CD4-positive, CD25-positive, alpha-beta regulatory T cell (primary cell): Measurements from ENCODE around the gene SPTBN2. TPM values are rescaled to one million over a fixed set of nuclear protein-coding genes. Genes with fewer than 3 reads are reported as not detected.
A peak's percentile ranks its signal among the peaks of the same experiment; 100 is the strongest.
"Not testable (repeated sequence)": the region's sequence is repeated elsewhere in the genome, so short reads cannot be mapped to it uniquely, and the experiment has no call there.

Experiments used
- ATAC-seq, 2 donors: fragments of 150-1000 bp; cut with Tn5 transposase; one replicate each; pipeline ENCODE4 v1.10.0; 2021; ENCODE audit warnings: low read depth in 2 of 2, moderate number of reproducible peaks in 2 of 2, moderate library complexity in 1 of 2
- DNase-seq, 3 donors: peaks; one replicate each; pipeline versions ENCODE4 v3.0.0 to v3.0.0-alpha.2; 2012 to 2022; ENCODE audit warnings: mixed read lengths in 1 of 3
- H3K27ac ChIP-seq: one replicate; pipeline ENCODE4 v1.7.0; 2013; ENCODE audit warnings: mild to moderate bottlenecking, low read length; ENCODE audit not compliant: insufficient read depth, poor library complexity, severe bottlenecking
- H3K27me3 ChIP-seq: one replicate; pipeline ENCODE4 v1.7.0; 2013; ENCODE audit warnings: low read length; ENCODE audit not compliant: control insufficient read depth, insufficient read depth
- H3K36me3 ChIP-seq: one replicate; pipeline ENCODE4 v1.7.0; 2013; ENCODE audit warnings: mild to moderate bottlenecking, low read length, moderate library complexity; ENCODE audit not compliant: control insufficient read depth, insufficient read depth
- H3K4me1 ChIP-seq: 2 replicates; pipeline ENCODE4 v1.7.0; 2013; ENCODE audit warnings: mild to moderate bottlenecking, low read length; ENCODE audit not compliant: insufficient read depth, control insufficient read depth, poor library complexity, severe bottlenecking
- H3K4me3 ChIP-seq: one replicate; pipeline ENCODE4 v1.7.0; 2013; ENCODE audit warnings: low read depth, mild to moderate bottlenecking, low read length, moderate library complexity
- H3K9me3 ChIP-seq, 2 experiments: 1 replicate in 1 of 2; 2 replicates in 1 of 2; pipeline ENCODE4 v1.7.0; 2013; ENCODE audit warnings: low read length in 2 of 2, mild to moderate bottlenecking in 1 of 2, moderate library complexity in 1 of 2; ENCODE audit not compliant: control insufficient read depth in 2 of 2
- H3K27ac Mint-ChIP-seq, 3 donors: one replicate each; pipeline ENCODE4 v1.8.0; 2020 to 2022; ENCODE audit warnings: mild to moderate bottlenecking in 3 of 3, mixed read lengths in 3 of 3, moderate library complexity in 2 of 3
- H3K27me3 Mint-ChIP-seq: one replicate; pipeline ENCODE4 v1.8.0; 2022; ENCODE audit warnings: mild to moderate bottlenecking, mixed read lengths
- H3K36me3 Mint-ChIP-seq: one replicate; pipeline ENCODE4 v1.8.0; 2020; ENCODE audit warnings: mixed read lengths
- H3K4me1 Mint-ChIP-seq, 4 donors: one replicate each; pipeline ENCODE4 v1.8.0; 2020 to 2022; ENCODE audit warnings: mixed read lengths in 4 of 4, mild to moderate bottlenecking in 1 of 4
- H3K4me3 Mint-ChIP-seq, 4 donors: one replicate each; pipeline ENCODE4 v1.8.0; 2020 to 2022; ENCODE audit warnings: mild to moderate bottlenecking in 4 of 4, mixed read lengths in 4 of 4, moderate library complexity in 3 of 4
- H3K9me3 Mint-ChIP-seq, 7 donors: one replicate each; pipeline ENCODE4 v1.8.0; 2020 to 2022; ENCODE audit warnings: mixed read lengths in 7 of 7, mild to moderate bottlenecking in 3 of 7, moderate library complexity in 2 of 7
- polyA plus RNA-seq, 4 donors: library from polyadenylated mRNA; unstranded; fragments of 300-500 nt; fragmentation: Illumina TruSeq; gene quantifications; one replicate each; pipeline ENCODE4 v1.2.3, GENCODE V29; 2021
- total RNA-seq: library from RNA; stranded (reverse); gene quantifications from one replicate; pipeline ENCODE4 v1.2.3, GENCODE V29; 2022

Gene SPTBN2
- total and polyA plus RNA-seq, 5 donors from 2014 or later, result 0.52 TPM; not detected in 4

GRCh38 chr11:66729447-66729846, 431 bp upstream of the SPTBN2 start:
- Mint-ChIP-seq H3K27me3 (peaks cover 82% of the 10 kb centered on the region), H3K36me3 (peaks cover 5% of the 10 kb centered on the region), H3K27ac (no peak overlapping the region), H3K4me1 (peaks cover 4 to 18% (median 12%) of the 10 kb centered on the region in 4 donors), H3K9me3 (peaks cover 0 to 4% (median 0%) of the 10 kb centered on the region in 7 donors), H3K4me3 (peak overlapping the region in 3 of 4 donors; percentile 49 to 92 (median 82))
- ATAC-seq (no peak), DNase-seq (no peak)
- Histone ChIP-seq H3K27ac (no peak overlapping the region), H3K4me1 (peaks cover 18% of the 10 kb centered on the region), H3K4me3 (no peak overlapping the region), H3K9me3 (no peaks in the 10 kb centered on the region), H3K36me3 (no peaks in the 10 kb centered on the region), H3K27me3 (peaks cover 45% of the 10 kb centered on the region)

- peak overlapping the region; percentile 49 to 92 (median 86) for H3K4me3 Mint-ChIP-seq
- Histone ChIP-seq H3K4me1 (peaks cover 18% of the 10 kb centered on the region), H3K27ac (no peak overlapping the region), H3K4me3 (no peak overlapping the region), H3K9me3 (no peaks in the 10 kb centered on the region), H3K36me3 (no peaks in the 10 kb centered on the region), H3K27me3 (peaks cover 43% of the 10 kb centered on the region)
- H3K9me3 Mint-ChIP-seq, result peaks cover 0 to 3% (median 0%) of the 10 kb centered on the region in 7 donors
- peaks cover 2% of the 10 kb centered on the region for H3K36me3 Mint-ChIP-seq
- no peak for DNase-seq
- ATAC-seq, result peak in 1 of 2 donors; percentile 8
- H3K27me3 Mint-ChIP-seq, result peaks cover 80% of the 10 kb centered on the region
- peaks cover 4 to 18% (median 12%) of the 10 kb centered on the region in 4 donors for H3K4me1 Mint-ChIP-seq
- peak overlapping the region in 1 of 3 donors; percentile 55 for H3K27ac Mint-ChIP-seq
Measured at GRCh38 chr11:66728038-66728692, 851 bp downstream of the SPTBN2 start.

- Histone ChIP-seq H3K36me3 (no peaks in the 10 kb centered on the region), H3K9me3 (no peaks in the 10 kb centered on the region), H3K27me3 (peaks cover 39% of the 10 kb centered on the region), H3K4me1 (peaks cover 18% of the 10 kb centered on the region), H3K4me3 (no peak overlapping the region), H3K27ac (no peak overlapping the region)
- Mint-ChIP-seq H3K4me3 (peak overlapping the region in 3 of 4 donors; percentile 66 to 94 (median 81)), H3K36me3 (no peaks in the 10 kb centered on the region), H3K27ac (no peak overlapping the region), H3K4me1 (peaks cover 4 to 18% (median 12%) of the 10 kb centered on the region in 4 donors), H3K9me3 (peaks cover 0 to 1% (median 0%) of the 10 kb centered on the region in 7 donors), H3K27me3 (peaks cover 75% of the 10 kb centered on the region)
- ATAC-seq (peak; percentile 37 to 41), DNase-seq (peak; percentile 15 to 39 (median 21))
Measured at GRCh38 chr11:66727282-66728037, 1.6 kb downstream of the SPTBN2 start.

GRCh38 chr11:66725647-66726046, 3.4 kb downstream of the SPTBN2 start:
- Mint-ChIP-seq H3K36me3 (no peaks in the 10 kb centered on the region), H3K27ac (no peak overlapping the region), H3K9me3 (peaks cover 0 to 1% (median 0%) of the 10 kb centered on the region in 7 donors), H3K4me3 (peak overlapping the region in 2 of 4 donors; percentile 3 to 72), H3K4me1 (peaks cover 4 to 20% (median 12%) of the 10 kb centered on the region in 4 donors), H3K27me3 (peaks cover 68% of the 10 kb centered on the region)
- no peaks in the 10 kb centered on the region for H3K36me3 ChIP-seq
- DNase-seq, result no peak
- H3K27ac ChIP-seq, result no peak overlapping the region
- no peaks in the 10 kb centered on the region for H3K9me3 ChIP-seq
- H3K4me1 ChIP-seq, result peaks cover 18% of the 10 kb centered on the region
- H3K4me3 ChIP-seq, result no peak overlapping the region
- peaks cover 30% of the 10 kb centered on the region for H3K27me3 ChIP-seq
- no peak for ATAC-seq

- Histone ChIP-seq H3K4me3 (no peak overlapping the region), H3K4me1 (peaks cover 23% of the 10 kb centered on the region), H3K27ac (no peak overlapping the region), H3K36me3 (no peaks in the 10 kb centered on the region), H3K9me3 (no peaks in the 10 kb centered on the region), H3K27me3 (peaks cover 27% of the 10 kb centered on the region)
- Mint-ChIP-seq H3K4me3 (peak overlapping the region in 1 of 4 donors; percentile 72), H3K9me3 (peaks cover 0 to 1% (median 0%) of the 10 kb centered on the region in 7 donors), H3K4me1 (peaks cover 4 to 25% (median 13%) of the 10 kb centered on the region in 4 donors), H3K27ac (no peak overlapping the region), H3K36me3 (no peaks in the 10 kb centered on the region), H3K27me3 (peaks cover 64% of the 10 kb centered on the region)
- no peak for DNase-seq
- no peak for ATAC-seq
Measured at GRCh38 chr11:66725114-66725513, 3.9 kb downstream of the SPTBN2 start.

GRCh38 chr11:66724167-66724566, 4.8 kb downstream of the SPTBN2 start:
- peaks cover 28% of the 10 kb centered on the region for H3K4me1 ChIP-seq
- not testable (repeated sequence) for H3K9me3 Mint-ChIP-seq, H3K27ac Mint-ChIP-seq, DNase-seq, H3K4me3 Mint-ChIP-seq, H3K4me3 ChIP-seq, H3K36me3 Mint-ChIP-seq, H3K9me3 ChIP-seq, ATAC-seq, H3K27ac ChIP-seq, H3K36me3 ChIP-seq
- Mint-ChIP-seq H3K4me1 (peaks cover 4 to 27% (median 13%) of the 10 kb centered on the region in 4 donors), H3K27me3 (peaks cover 55% of the 10 kb centered on the region)
- peaks cover 27% of the 10 kb centered on the region for H3K27me3 ChIP-seq

- no peaks in the 10 kb centered on the region for H3K36me3 Mint-ChIP-seq
- peaks cover 0 to 1% (median 0%) of the 10 kb centered on the region in 7 donors for H3K9me3 Mint-ChIP-seq
- H3K4me3 ChIP-seq, result no peak overlapping the region
- H3K9me3 ChIP-seq, result no peaks in the 10 kb centered on the region
- peaks cover 50% of the 10 kb centered on the region for H3K27me3 Mint-ChIP-seq
- ATAC-seq (no peak), DNase-seq (no peak)
- peaks cover 22% of the 10 kb centered on the region for H3K27me3 ChIP-seq
- H3K27ac Mint-ChIP-seq, result no peak overlapping the region
- H3K36me3 ChIP-seq, result no peaks in the 10 kb centered on the region
- H3K4me1 Mint-ChIP-seq, result peaks cover 4 to 22% (median 11%) of the 10 kb centered on the region in 4 donors
- H3K4me1 ChIP-seq, result peaks cover 24% of the 10 kb centered on the region
- no peak overlapping the region for H3K4me3 Mint-ChIP-seq
- H3K27ac ChIP-seq, result no peak overlapping the region
Measured at GRCh38 chr11:66723693-66724092, 5.3 kb downstream of the SPTBN2 start.
